ENCODE results near the gene LARGE1. TPM values are rescaled to one million over a fixed set of nuclear protein-coding genes. Genes with fewer than 3 reads are reported as not detected.

The LARGE1 gene
- total RNA-seq, 4 donors from 2014 or later = 11.8 to 33.2 (median 22.6) TPM

DNA sequence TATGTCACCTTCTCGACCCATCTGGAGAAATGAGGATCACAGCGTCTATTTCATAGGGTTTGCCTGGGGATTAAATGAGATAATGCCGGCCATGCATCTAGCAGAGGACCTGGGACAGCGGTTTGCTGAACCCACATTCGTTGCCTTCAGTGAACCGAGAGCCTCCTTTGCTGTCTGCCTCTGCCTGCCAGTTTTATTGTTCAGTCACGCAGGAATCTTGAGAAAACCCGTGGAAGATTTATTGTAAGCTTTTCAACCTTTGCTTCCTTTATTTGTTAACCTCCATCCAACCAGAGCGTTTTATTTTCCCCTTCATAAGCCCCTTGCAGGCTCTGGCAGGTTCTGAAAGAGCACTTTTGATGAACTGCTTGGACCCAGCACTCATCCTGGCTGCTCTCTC lies 659.8 kb downstream of the LARGE1 start:
- DNase-seq (ENCODE audit: low spot score in 2 of 2) = no peak
- WGBS, 2 donors = 52 to 53% methylated on average over 9 of the region's 9 CpGs
- no peak overlapping the region for H3K4me3 ChIP-seq (ENCODE audit: low read depth, poor library complexity, severe bottlenecking)
- no peak for TF ChIP-seq POLR2A (IDR thresholded peaks at IDR 0.05)
- TF ChIP-seq, protein P1, sequence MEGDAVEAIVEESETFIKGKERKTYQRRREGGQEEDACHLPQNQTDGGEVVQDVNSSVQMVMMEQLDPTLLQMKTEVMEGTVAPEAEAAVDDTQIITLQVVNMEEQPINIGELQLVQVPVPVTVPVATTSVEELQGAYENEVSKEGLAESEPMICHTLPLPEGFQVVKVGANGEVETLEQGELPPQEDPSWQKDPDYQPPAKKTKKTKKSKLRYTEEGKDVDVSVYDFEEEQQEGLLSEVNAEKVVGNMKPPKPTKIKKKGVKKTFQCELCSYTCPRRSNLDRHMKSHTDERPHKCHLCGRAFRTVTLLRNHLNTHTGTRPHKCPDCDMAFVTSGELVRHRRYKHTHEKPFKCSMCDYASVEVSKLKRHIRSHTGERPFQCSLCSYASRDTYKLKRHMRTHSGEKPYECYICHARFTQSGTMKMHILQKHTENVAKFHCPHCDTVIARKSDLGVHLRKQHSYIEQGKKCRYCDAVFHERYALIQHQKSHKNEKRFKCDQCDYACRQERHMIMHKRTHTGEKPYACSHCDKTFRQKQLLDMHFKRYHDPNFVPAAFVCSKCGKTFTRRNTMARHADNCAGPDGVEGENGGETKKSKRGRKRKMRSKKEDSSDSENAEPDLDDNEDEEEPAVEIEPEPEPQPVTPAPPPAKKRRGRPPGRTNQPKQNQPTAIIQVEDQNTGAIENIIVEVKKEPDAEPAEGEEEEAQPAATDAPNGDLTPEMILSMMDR (IDR thresholded peaks at IDR 0.05) = no peak
- intact Hi-C loops (cut with DNase I; ENCODE audit: low total_unique reads) = no loop called here

DNA sequence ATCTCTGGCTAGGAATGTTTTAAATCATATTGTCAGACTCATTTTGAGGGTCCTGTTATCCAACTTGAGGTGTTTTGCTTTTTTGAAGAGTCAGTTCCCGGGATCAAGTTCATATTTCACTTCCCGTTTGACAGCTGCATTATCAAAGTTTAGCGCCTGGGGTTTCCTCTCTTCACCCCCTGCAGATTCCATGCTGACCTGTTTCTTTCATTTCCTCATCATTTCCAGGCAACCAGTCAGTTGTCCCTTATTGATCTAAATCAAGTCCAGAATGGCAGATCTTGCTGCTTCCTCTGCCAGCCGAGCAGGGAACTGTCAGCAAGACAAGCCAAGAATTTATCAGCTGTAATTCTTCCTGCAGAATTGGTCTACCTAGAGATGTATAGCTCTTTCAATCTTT lies 664.5 kb downstream of the LARGE1 start:
- WGBS, 2 donors = 7 to 14% methylated on average over 4 of the region's 4 CpGs
- TF ChIP-seq, protein P1 (IDR thresholded peaks at IDR 0.05) = no peak
- no peak for TF ChIP-seq POLR2A (IDR thresholded peaks at IDR 0.05)
- intact Hi-C loops (cut with DNase I; ENCODE audit: low total_unique reads) = no loop called here
- H3K4me3 ChIP-seq (ENCODE audit: low read depth, poor library complexity, severe bottlenecking) = no peak overlapping the region
- DNase-seq (ENCODE audit: low spot score in 2 of 2) = no peak

DNA sequence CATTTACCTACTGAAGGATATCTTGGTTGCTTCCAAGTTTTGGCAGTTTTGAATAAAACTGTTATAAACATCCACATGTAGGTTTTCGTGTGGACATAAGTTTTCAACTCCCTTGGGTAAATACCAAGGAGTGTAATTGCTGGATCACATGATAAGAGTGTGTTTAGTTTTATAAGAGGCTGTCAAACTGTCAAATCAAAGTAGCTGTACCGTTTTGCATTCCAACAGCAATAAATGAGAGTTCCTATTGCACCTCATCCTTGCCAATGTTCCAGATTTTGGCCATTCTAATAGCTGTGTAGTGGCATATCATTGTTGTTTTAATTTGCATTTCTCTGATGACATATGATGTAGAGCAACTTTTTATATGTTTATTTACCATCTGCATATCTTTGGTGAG lies 671.3 kb downstream of the LARGE1 start:
- TF ChIP-seq POLR2A (IDR thresholded peaks at IDR 0.05) = no peak
- TF ChIP-seq, protein P1 (IDR thresholded peaks at IDR 0.05) = no peak
- DNase-seq (ENCODE audit: low spot score in 2 of 2) = no peak
- intact Hi-C loops (cut with DNase I; ENCODE audit: low total_unique reads) = no loop called here
- H3K4me3 ChIP-seq (ENCODE audit: low read depth, poor library complexity, severe bottlenecking) = no peak overlapping the region
- 23 to 31% methylated on average over 2 of the region's 2 CpGs for WGBS, 2 donors

DNA sequence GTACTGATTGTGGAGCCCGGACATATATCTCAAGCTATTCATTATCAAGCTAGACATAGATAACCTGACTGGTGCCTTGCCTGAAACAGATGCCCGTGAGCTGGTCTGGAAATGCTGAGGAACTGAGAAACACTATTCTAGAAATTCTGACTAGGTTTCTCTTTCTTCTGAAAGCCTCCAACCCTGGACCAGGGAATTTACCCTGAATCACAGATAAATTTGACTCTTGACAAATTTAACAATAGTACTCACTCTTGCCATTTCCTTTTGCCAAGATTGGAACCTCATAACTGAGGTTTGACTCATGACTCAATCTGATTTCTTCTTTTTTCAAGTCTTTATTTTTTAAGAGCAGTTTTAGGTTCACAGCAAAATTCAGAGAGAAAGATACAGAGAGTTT lies 672.5 kb downstream of the LARGE1 start:
- intact Hi-C loops (cut with DNase I; ENCODE audit: low total_unique reads) = no loop called here
- 70 to 75% methylated on average over 2 of the region's 2 CpGs for WGBS, 2 donors
- TF ChIP-seq, protein P1 (IDR thresholded peaks at IDR 0.05) = no peak
- TF ChIP-seq POLR2A (IDR thresholded peaks at IDR 0.05) = no peak
- no peak overlapping the region for H3K4me3 ChIP-seq (ENCODE audit: low read depth, poor library complexity, severe bottlenecking)
- no peak for DNase-seq (ENCODE audit: low spot score in 2 of 2)

DNA sequence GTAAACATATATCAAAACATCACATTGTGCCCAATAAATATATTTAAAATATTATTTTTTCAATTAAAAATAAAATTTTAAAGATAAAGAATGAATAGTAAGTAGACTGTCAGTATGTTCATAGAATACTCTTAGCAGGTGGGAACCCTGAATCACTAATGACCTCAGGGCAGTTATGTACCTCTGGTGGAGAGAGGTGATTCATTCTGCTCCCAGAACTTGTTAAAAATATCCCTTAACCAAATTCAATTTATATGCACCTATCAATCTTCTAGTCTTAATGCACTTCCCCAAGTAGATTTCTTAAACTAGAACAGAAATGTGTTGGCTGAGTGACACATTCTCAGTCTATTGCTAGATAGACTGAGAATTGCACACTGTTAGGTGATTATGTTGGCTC lies 678.2 kb downstream of the LARGE1 start:
- TF ChIP-seq, protein P1 (IDR thresholded peaks at IDR 0.05) = no peak
- no peak for TF ChIP-seq POLR2A (IDR thresholded peaks at IDR 0.05)
- no peak for DNase-seq (ENCODE audit: low spot score in 2 of 2)
- intact Hi-C loops (cut with DNase I; ENCODE audit: low total_unique reads) = no loop called here
- H3K4me3 ChIP-seq (ENCODE audit: low read depth, poor library complexity, severe bottlenecking) = no peak overlapping the region

DNA sequence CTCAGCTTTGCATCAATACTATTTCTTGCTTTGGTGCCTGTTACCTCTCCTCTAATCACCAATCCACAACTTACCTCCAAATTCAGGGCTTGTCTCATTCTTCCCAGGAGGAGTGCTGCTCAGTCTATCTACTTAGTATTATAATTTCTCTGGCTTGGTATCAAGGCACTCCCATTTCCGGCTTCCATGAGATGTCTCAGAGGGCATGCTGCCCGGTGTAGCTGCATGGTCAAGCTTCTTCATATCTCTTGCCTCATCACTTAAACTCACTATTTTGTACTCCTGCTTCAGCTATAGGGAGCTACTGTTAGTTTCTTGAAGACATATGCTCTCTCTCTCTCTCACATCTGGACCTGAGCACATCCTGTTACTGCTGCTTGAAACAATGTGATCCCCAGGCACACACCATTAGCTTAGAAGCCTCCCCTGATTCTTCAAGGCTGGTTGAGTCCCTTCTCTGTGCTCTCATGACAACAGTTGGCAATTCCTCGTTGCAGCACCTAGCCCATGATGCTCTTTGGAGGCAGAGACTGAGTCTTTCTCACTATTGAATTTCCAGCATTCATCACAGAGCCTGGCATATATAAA lies 679.3 kb downstream of the LARGE1 start:
- TF ChIP-seq, protein P1 (IDR thresholded peaks at IDR 0.05) = no peak
- TF ChIP-seq POLR2A (IDR thresholded peaks at IDR 0.05) = no peak
- no peak overlapping the region for H3K4me3 ChIP-seq (ENCODE audit: low read depth, poor library complexity, severe bottlenecking)
- no peak for DNase-seq (ENCODE audit: low spot score in 2 of 2)
- intact Hi-C loops (cut with DNase I; ENCODE audit: low total_unique reads) = no loop called here
- 27 to 31% methylated on average over 3 of the region's 3 CpGs for WGBS, 2 donors
